GM18870 (cell line): ENCODE data around the gene ZP2.
"Not testable (repeated sequence)": the region's sequence is repeated elsewhere in the genome, so short reads cannot be mapped to it uniquely, and the experiment has no call there.

Source experiments
- ATAC-seq: cut with Tn5 transposase; IDR thresholded peaks from one replicate; pipeline ENCODE4 v1.9.1; 2021; ENCODE audit warnings: moderate library complexity; ENCODE audit not compliant: unreplicated experiment

ZP2 gene

GRCh38 chr16:21179126-21179982, 32.0 kb downstream of the ZP2 start:
- ATAC-seq, result no peak

- no peak for ATAC-seq
These were observed 36.0 kb downstream of the ZP2 start for GRCh38 chr16:21175397-21175796.

GRCh38 chr16:21172650-21173049, 38.7 kb downstream of the ZP2 start:
- ATAC-seq, result no peak

- not testable (repeated sequence) for ATAC-seq
These were observed 41.3 kb downstream of the ZP2 start for GRCh38 chr16:21170116-21170515.

GRCh38 chr16:21169249-21169981, 42.0 kb downstream of the ZP2 start:
- no peak for ATAC-seq

GRCh38 chr16:21167929-21168602, 43.3 kb downstream of the ZP2 start:
- no peak for ATAC-seq

- ATAC-seq, result no peak
These were observed 44.0 kb downstream of the ZP2 start for GRCh38 chr16:21167360-21167759.

GRCh38 chr16:21166561-21166961, 44.8 kb downstream of the ZP2 start:
- no peak for ATAC-seq

GRCh38 chr16:21164521-21165168, 46.7 kb downstream of the ZP2 start:
- ATAC-seq, result no peak

GRCh38 chr16:21163576-21163975, 47.8 kb downstream of the ZP2 start:
- ATAC-seq, result no peak

GRCh38 chr16:21162661-21163151, 48.7 kb downstream of the ZP2 start:
- ATAC-seq, result no peak

GRCh38 chr16:21161211-21161610, 50.2 kb downstream of the ZP2 start:
- ATAC-seq, result no peak

GRCh38 chr16:21160276-21160675, 51.1 kb downstream of the ZP2 start:
- ATAC-seq, result no peak

- ATAC-seq, result no peak
These were observed 52.0 kb downstream of the ZP2 start for GRCh38 chr16:21159281-21159951.

GRCh38 chr16:21158208-21159110, 52.9 kb downstream of the ZP2 start, which contains the start of gene LDAF1:
LDAF1 (plus strand) TSS chr16:21158674; CDS start chr16:21161183, 2,509 bp downstream.
- ATAC-seq, result no peak

GRCh38 chr16:21157632-21158031, 53.7 kb downstream of the ZP2 start:
- ATAC-seq, result no peak

GRCh38 chr16:21156767-21157467, 54.5 kb downstream of the ZP2 start:
- no peak for ATAC-seq

GRCh38 chr16:21156011-21156410, 55.4 kb downstream of the ZP2 start:
- not testable (repeated sequence) for ATAC-seq
